K562 (cell line): ENCODE measurements around the gene PEDS1. TPM values are rescaled to one million over a fixed set of nuclear protein-coding genes. Genes with fewer than 3 reads are reported as not detected.

Experiments
- CREM ChIP-seq: IDR thresholded peaks from 2 replicates; pipeline ENCODE4 v1.6.1; 2014; ENCODE audit warnings: antibody characterized with exemption, low read depth
- MGA ChIP-seq: fragments of 450-650 bp; IDR thresholded peaks from 2 replicates; pipeline ENCODE4 v1.6.1; 2016; ENCODE audit warnings: mild to moderate bottlenecking, moderate library complexity
- ZBTB33 ChIP-seq: sonication (generic); formaldehyde crosslinking; IDR thresholded peaks from 2 replicates; pipeline ENCODE4 v1.8.1; 2023; ENCODE audit warnings: mild to moderate bottlenecking, missing genetic modification reagents
- polyA plus RNA-seq, 8 experiments: library from polyadenylated mRNA; depleted of rRNA in 4 of 8; stranded (reverse) in 5 of 8; unstranded in 3 of 8; fragments of >200 nt; fragmentation: Nextera tagmentation in 2 of 8; fragmentation: Illumina TruSeq in 1 of 8; extraction: Ambion mirVana in 2 of 8; extraction: Trizol in 1 of 8; gene quantifications; 2 replicates each; pipeline versions ENCODE4 v1.2.1 to v1.2.3, GENCODE V29; 2011 to 2014; ENCODE audit warnings: inconsistent platforms in 1 of 8, missing spikeins in 1 of 8
- total RNA-seq, 7 experiments: library from RNA; depleted of rRNA in 6 of 7; stranded (reverse); fragments of >200 nt in 6 of 7; fragmentation: Illumina TruSeq in 2 of 7; extraction: Trizol in 2 of 7; gene quantifications; 2 replicates each; pipeline versions ENCODE4 v1.2.1 to v1.2.3, GENCODE V29; 2011 to 2021; ENCODE audit warnings: low replicate concordance in 1 of 7

The PEDS1 gene
- total and polyA plus RNA-seq, 9 of the 15 experiments (the other 6 are each of a cell fraction or from before 2014, with no cell fraction given): 2.9 to 38.5 (median 24.2) TPM

- peak; percentile 60; the same call in 1 of the 2 replicates for TF ChIP-seq MGA
- TF ChIP-seq ZBTB33: peak; percentile 61
- no peak for TF ChIP-seq CREM
These were observed 37.0 kb downstream of the PEDS1 start (continued) for GRCh38 chr20:50116368-50116999.
